HEK293 (cell line): ENCODE measurements around the gene KIRREL1.

Experiments used
- CTCF ChIA-PET: fragments of 350-600 bp; formaldehyde crosslinking; extraction: SDS; loops from one replicate; lab custom pipeline; 2021; ENCODE audit warnings: antibody characterized with exemption; lab: Yijun Ruan, JAX
- POLR2A ChIA-PET: fragments of 300-600 bp; formaldehyde crosslinking; extraction: SDS; loops from one replicate; lab custom pipeline; 2020; ENCODE audit warnings: antibody characterized with exemption, inconsistent platforms; lab: Yijun Ruan, JAX
- H3K27ac ChIP-seq: fragments of 200-500 bp; sonication (Bioruptor generic); 2 replicates; pipeline ENCODE4 v1.5.1; 2014; ENCODE audit warnings: low read depth, low read length, control low read depth, inconsistent platforms; ENCODE audit errors: extremely low read depth
- H3K36me3 ChIP-seq, 2 experiments: fragments of 200-500 bp in 1 of 2; sonication (Bioruptor generic) in 1 of 2; 1 replicate in 1 of 2; 2 replicates in 1 of 2; pipeline ENCODE4 v1.5.1; 2014 to 2017; ENCODE audit warnings: inconsistent platforms in 2 of 2, low read length in 2 of 2; ENCODE audit not compliant: control insufficient read depth in 2 of 2, insufficient read depth in 1 of 2
- H3K4me1 ChIP-seq: fragments of 200-500 bp; sonication (Bioruptor generic); 2 replicates; pipeline ENCODE4 v1.5.1; 2014; ENCODE audit warnings: mild to moderate bottlenecking, low read length, inconsistent platforms; ENCODE audit not compliant: control insufficient read depth, insufficient read depth
- H3K4me3 ChIP-seq: 2 replicates; pipeline ENCODE4 v1.5.1; 2011; ENCODE audit warnings: low read depth, mild to moderate bottlenecking, control low read depth, low read length, moderate library complexity
- H3K9me3 ChIP-seq: fragments of 200-500 bp; sonication (Bioruptor generic); 2 replicates; pipeline ENCODE4 v1.5.1; 2014; ENCODE audit warnings: low read depth, low read length, inconsistent platforms; ENCODE audit not compliant: control insufficient read depth, insufficient read depth
- BCL11A ChIP-seq: fragments of 450-650 bp; formaldehyde crosslinking; IDR thresholded peaks from 2 replicates; pipeline ENCODE4 v1.5.1; 2016; ENCODE audit warnings: low read depth, missing biosample characterization, missing genetic modification characterization
- EGR2 ChIP-seq: fragments of 450-650 bp; formaldehyde crosslinking; IDR thresholded peaks from 2 replicates; pipeline ENCODE4 v1.5.1; 2016; ENCODE audit warnings: low read depth, missing biosample characterization, missing genetic modification characterization
- SP3 ChIP-seq: fragments of 450-650 bp; formaldehyde crosslinking; IDR thresholded peaks from 2 replicates; pipeline ENCODE4 v1.5.1; 2016; ENCODE audit warnings: missing biosample characterization, missing genetic modification characterization
- TCF7L2 ChIP-seq: IDR thresholded peaks from 2 replicates; pipeline ENCODE4 v1.6.1; 2011; ENCODE audit warnings: low read depth, mild to moderate bottlenecking, inconsistent platforms, low read length, moderate library complexity, borderline replicate concordance
- TRIM28 ChIP-seq: IDR thresholded peaks from 2 replicates; pipeline ENCODE4 v1.6.1; 2011; ENCODE audit warnings: low read length, control low read depth, borderline replicate concordance
- ZBTB20 ChIP-seq: fragments of 450-650 bp; formaldehyde crosslinking; IDR thresholded peaks from 2 replicates; pipeline ENCODE4 v1.5.1; 2016; ENCODE audit warnings: missing biosample characterization, missing genetic modification characterization
- ZBTB21 ChIP-seq: fragments of 450-650 bp; formaldehyde crosslinking; IDR thresholded peaks from 2 replicates; pipeline ENCODE4 v1.5.1; 2017; ENCODE audit warnings: missing biosample characterization, missing genetic modification characterization
- ZNF112 ChIP-seq: fragments of 450-650 bp; formaldehyde crosslinking; IDR thresholded peaks from 2 replicates; pipeline ENCODE4 v1.5.0; 2017; ENCODE audit warnings: missing biosample characterization, missing genetic modification characterization
- ZNF146 ChIP-seq: fragments of 450-650 bp; formaldehyde crosslinking; IDR thresholded peaks from 2 replicates; pipeline ENCODE4 v1.5.1; 2016; ENCODE audit warnings: missing biosample characterization, missing genetic modification characterization
- ZNF211 ChIP-seq: fragments of 450-650 bp; formaldehyde crosslinking; IDR thresholded peaks from 2 replicates; pipeline ENCODE4 v1.5.1; 2016; ENCODE audit warnings: low read depth, missing biosample characterization, missing genetic modification characterization
- ZNF24 ChIP-seq: fragments of 450-650 bp; formaldehyde crosslinking; IDR thresholded peaks from 2 replicates; pipeline ENCODE4 v1.5.1; 2016; ENCODE audit warnings: missing biosample characterization, missing genetic modification characterization
- ZNF292 ChIP-seq: fragments of 450-650 bp; formaldehyde crosslinking; IDR thresholded peaks from 2 replicates; pipeline ENCODE4 v1.5.1; 2016; ENCODE audit warnings: low read depth, missing biosample characterization, missing genetic modification characterization, borderline replicate concordance
- ZNF302 ChIP-seq: fragments of 450-650 bp; formaldehyde crosslinking; IDR thresholded peaks from 2 replicates; pipeline ENCODE4 v1.5.1; 2016; ENCODE audit warnings: missing biosample characterization, missing genetic modification characterization, low read depth
- ZNF324 ChIP-seq: fragments of 450-650 bp; formaldehyde crosslinking; IDR thresholded peaks from 2 replicates; pipeline ENCODE4 v1.5.1; 2016; ENCODE audit warnings: missing biosample characterization, missing genetic modification characterization
- ZNF473 ChIP-seq: fragments of 450-650 bp; formaldehyde crosslinking; IDR thresholded peaks from 2 replicates; pipeline ENCODE4 v1.5.1; 2017; ENCODE audit warnings: missing biosample characterization, missing genetic modification characterization
- ZNF514 ChIP-seq: fragments of 450-650 bp; formaldehyde crosslinking; IDR thresholded peaks from 2 replicates; pipeline ENCODE4 v1.5.1; 2016; ENCODE audit warnings: missing biosample characterization, missing genetic modification characterization
- ZNF530 ChIP-seq: fragments of 450-650 bp; formaldehyde crosslinking; IDR thresholded peaks from 2 replicates; pipeline ENCODE4 v1.5.1; 2016; ENCODE audit warnings: low read depth, missing biosample characterization, missing genetic modification characterization
- ZNF548 ChIP-seq: fragments of 450-650 bp; formaldehyde crosslinking; IDR thresholded peaks from 2 replicates; pipeline ENCODE4 v1.5.1; 2016; ENCODE audit warnings: missing biosample characterization, missing genetic modification characterization
- ZNF558 ChIP-seq: fragments of 450-650 bp; formaldehyde crosslinking; IDR thresholded peaks from 2 replicates; pipeline ENCODE4 v1.5.1; 2016; ENCODE audit warnings: missing biosample characterization, missing genetic modification characterization
- ZNF629 ChIP-seq: fragments of 450-650 bp; formaldehyde crosslinking; IDR thresholded peaks from 2 replicates; pipeline ENCODE4 v1.5.1; 2017; ENCODE audit warnings: missing biosample characterization, missing genetic modification characterization
- ZNF654 ChIP-seq: fragments of 450-650 bp; formaldehyde crosslinking; IDR thresholded peaks from 2 replicates; pipeline ENCODE4 v1.5.1; 2016; ENCODE audit warnings: low read depth, missing biosample characterization, missing genetic modification characterization
- ZNF76 ChIP-seq: fragments of 450-650 bp; formaldehyde crosslinking; IDR thresholded peaks from 2 replicates; pipeline ENCODE4; 2016; ENCODE audit warnings: low read depth, missing biosample characterization, missing genetic modification characterization, borderline replicate concordance
- ZNF776 ChIP-seq: fragments of 450-650 bp; formaldehyde crosslinking; IDR thresholded peaks from 2 replicates; pipeline ENCODE4 v1.5.0; 2017; ENCODE audit warnings: missing biosample characterization, missing genetic modification characterization, borderline replicate concordance
- ZNF785 ChIP-seq: fragments of 450-650 bp; formaldehyde crosslinking; IDR thresholded peaks from 2 replicates; pipeline ENCODE4 v1.5.1; 2016; ENCODE audit warnings: missing biosample characterization, missing genetic modification characterization
- TF ChIP-seq, protein P1 (sequence below): fragments of 450-650 bp; formaldehyde crosslinking; IDR thresholded peaks from 2 replicates; pipeline ENCODE4 v1.5.1; 2016; ENCODE audit warnings: missing biosample characterization, missing genetic modification characterization
- TF ChIP-seq, protein P2 (sequence below): fragments of 450-650 bp; formaldehyde crosslinking; IDR thresholded peaks from 2 replicates; pipeline ENCODE4 v1.5.1; 2017; ENCODE audit warnings: missing biosample characterization, missing genetic modification characterization
- TF ChIP-seq, protein P3 (sequence below): fragments of 450-650 bp; formaldehyde crosslinking; IDR thresholded peaks from 2 replicates; pipeline ENCODE4 v1.5.1; 2016; ENCODE audit warnings: missing biosample characterization, missing genetic modification characterization, borderline replicate concordance
- TF ChIP-seq, protein P4 (sequence below): fragments of 450-650 bp; formaldehyde crosslinking; IDR thresholded peaks from 2 replicates; pipeline ENCODE4 v1.5.1; 2016; ENCODE audit warnings: missing biosample characterization, missing genetic modification characterization
- TF ChIP-seq, protein P5 (sequence below): fragments of 450-650 bp; formaldehyde crosslinking; conservative IDR thresholded peaks from 2 replicates; pipeline ENCODE4 v1.5.1; 2016; ENCODE audit warnings: low read depth, missing biosample characterization, missing genetic modification characterization

KIRREL1 gene

DNA sequence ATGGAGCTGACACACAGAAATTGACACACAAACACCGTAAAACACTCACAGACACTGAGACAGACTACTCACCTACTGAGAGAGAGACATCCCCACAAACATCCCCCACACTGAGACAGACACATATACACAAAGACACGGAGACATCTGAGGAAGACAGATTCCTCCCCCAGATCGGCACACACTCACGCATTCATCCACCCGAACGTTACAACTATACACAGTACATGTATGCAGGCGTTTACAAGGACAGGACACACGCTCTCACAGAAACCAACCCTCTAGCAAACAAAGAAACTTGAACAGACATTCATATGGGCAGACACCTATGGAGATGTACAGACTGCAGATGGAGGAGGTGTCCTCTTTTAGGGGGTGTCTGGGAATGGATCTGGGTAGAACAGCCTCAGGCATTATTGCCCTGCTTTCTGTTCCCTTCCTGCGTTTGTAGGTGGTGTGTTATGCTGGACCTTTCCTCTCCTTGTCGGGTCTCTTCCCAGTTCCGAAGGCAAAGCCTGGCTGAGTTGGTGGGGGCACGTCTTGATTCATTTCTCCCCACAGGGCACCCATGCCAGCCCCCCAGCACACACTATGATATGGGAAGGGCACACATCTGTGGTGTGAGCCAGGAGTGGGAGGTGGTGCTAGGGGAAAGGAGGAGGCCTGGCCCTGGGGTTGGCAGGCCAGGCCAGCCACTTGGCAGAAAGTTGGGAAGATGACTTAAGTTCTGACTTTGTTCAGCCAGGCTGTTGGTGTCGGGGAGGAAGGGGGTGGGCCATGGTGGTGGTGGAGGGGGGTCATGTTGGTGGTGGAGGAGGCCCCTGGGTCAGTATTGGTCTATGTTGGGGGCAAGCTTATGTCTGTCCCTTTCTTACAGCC lies 1.5 kb downstream of the KIRREL1 start:
- peak overlapping the region; percentile 76 for H3K4me3 ChIP-seq
- TF ChIP-seq ZNF211 (tag by site-specific recombination) (no peak), ZNF654 (tag by site-specific recombination) (no peak), ZBTB20 (tag by site-specific recombination) (0 out of 2 replicates have a peak, but pooled peaks have one; percentile 11), TCF7L2 (no peak), BCL11A (tag by site-specific recombination) (no peak), ZNF76 (tag by site-specific recombination) (no peak), ZNF112 (tag by site-specific recombination) (no peak), ZNF292 (tag by site-specific recombination) (no peak), ZNF24 (tag by site-specific recombination) (no peak), ZNF530 (tag by site-specific recombination) (no peak), ZNF324 (tag by site-specific recombination) (no peak), TRIM28 (no peak), ZNF514 (no peak), EGR2 (peak; percentile 28; the same call in 1 of the 2 replicates), ZNF548 (tag by site-specific recombination) (no peak), ZNF629 (tag by site-specific recombination) (no peak), ZNF776 (no peak), ZNF558 (tag by site-specific recombination) (no peak), ZBTB21 (tag by site-specific recombination) (no peak), SP3 (tag by site-specific recombination) (no peak), ZNF473 (tag by site-specific recombination) (no peak), ZNF302 (tag by site-specific recombination) (no peak), ZNF785 (no peak), ZNF146 (tag by site-specific recombination) (no peak)
- TF ChIP-seq, protein P1, sequence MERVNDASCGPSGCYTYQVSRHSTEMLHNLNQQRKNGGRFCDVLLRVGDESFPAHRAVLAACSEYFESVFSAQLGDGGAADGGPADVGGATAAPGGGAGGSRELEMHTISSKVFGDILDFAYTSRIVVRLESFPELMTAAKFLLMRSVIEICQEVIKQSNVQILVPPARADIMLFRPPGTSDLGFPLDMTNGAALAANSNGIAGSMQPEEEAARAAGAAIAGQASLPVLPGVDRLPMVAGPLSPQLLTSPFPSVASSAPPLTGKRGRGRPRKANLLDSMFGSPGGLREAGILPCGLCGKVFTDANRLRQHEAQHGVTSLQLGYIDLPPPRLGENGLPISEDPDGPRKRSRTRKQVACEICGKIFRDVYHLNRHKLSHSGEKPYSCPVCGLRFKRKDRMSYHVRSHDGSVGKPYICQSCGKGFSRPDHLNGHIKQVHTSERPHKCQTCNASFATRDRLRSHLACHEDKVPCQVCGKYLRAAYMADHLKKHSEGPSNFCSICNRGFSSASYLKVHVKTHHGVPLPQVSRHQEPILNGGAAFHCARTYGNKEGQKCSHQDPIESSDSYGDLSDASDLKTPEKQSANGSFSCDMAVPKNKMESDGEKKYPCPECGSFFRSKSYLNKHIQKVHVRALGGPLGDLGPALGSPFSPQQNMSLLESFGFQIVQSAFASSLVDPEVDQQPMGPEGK = no peak; the same call in 1 of the 2 replicates
- TF ChIP-seq, protein P2, sequence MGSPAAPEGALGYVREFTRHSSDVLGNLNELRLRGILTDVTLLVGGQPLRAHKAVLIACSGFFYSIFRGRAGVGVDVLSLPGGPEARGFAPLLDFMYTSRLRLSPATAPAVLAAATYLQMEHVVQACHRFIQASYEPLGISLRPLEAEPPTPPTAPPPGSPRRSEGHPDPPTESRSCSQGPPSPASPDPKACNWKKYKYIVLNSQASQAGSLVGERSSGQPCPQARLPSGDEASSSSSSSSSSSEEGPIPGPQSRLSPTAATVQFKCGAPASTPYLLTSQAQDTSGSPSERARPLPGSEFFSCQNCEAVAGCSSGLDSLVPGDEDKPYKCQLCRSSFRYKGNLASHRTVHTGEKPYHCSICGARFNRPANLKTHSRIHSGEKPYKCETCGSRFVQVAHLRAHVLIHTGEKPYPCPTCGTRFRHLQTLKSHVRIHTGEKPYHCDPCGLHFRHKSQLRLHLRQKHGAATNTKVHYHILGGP (tag by site-specific recombination) = no peak
- TF ChIP-seq, protein P3, sequence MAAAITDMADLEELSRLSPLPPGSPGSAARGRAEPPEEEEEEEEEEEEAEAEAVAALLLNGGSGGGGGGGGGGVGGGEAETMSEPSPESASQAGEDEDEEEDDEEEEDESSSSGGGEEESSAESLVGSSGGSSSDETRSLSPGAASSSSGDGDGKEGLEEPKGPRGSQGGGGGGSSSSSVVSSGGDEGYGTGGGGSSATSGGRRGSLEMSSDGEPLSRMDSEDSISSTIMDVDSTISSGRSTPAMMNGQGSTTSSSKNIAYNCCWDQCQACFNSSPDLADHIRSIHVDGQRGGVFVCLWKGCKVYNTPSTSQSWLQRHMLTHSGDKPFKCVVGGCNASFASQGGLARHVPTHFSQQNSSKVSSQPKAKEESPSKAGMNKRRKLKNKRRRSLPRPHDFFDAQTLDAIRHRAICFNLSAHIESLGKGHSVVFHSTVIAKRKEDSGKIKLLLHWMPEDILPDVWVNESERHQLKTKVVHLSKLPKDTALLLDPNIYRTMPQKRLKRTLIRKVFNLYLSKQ (tag by site-specific recombination) = no peak
- TF ChIP-seq, protein P4, sequence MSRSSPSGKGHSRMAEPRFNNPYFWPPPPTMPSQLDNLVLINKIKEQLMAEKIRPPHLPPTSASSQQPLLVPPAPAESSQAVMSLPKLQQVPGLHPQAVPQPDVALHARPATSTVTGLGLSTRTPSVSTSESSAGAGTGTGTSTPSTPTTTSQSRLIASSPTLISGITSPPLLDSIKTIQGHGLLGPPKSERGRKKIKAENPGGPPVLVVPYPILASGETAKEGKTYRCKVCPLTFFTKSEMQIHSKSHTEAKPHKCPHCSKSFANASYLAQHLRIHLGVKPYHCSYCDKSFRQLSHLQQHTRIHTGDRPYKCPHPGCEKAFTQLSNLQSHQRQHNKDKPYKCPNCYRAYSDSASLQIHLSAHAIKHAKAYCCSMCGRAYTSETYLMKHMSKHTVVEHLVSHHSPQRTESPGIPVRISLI (tag by site-specific recombination) = no peak
- TF ChIP-seq, protein P5, sequence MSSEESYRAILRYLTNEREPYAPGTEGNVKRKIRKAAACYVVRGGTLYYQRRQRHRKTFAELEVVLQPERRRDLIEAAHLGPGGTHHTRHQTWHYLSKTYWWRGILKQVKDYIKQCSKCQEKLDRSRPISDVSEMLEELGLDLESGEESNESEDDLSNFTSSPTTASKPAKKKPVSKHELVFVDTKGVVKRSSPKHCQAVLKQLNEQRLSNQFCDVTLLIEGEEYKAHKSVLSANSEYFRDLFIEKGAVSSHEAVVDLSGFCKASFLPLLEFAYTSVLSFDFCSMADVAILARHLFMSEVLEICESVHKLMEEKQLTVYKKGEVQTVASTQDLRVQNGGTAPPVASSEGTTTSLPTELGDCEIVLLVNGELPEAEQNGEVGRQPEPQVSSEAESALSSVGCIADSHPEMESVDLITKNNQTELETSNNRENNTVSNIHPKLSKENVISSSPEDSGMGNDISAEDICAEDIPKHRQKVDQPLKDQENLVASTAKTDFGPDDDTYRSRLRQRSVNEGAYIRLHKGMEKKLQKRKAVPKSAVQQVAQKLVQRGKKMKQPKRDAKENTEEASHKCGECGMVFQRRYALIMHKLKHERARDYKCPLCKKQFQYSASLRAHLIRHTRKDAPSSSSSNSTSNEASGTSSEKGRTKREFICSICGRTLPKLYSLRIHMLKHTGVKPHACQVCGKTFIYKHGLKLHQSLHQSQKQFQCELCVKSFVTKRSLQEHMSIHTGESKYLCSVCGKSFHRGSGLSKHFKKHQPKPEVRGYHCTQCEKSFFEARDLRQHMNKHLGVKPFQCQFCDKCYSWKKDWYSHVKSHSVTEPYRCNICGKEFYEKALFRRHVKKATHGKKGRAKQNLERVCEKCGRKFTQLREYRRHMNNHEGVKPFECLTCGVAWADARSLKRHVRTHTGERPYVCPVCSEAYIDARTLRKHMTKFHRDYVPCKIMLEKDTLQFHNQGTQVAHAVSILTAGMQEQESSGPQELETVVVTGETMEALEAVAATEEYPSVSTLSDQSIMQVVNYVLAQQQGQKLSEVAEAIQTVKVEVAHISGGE (tag by site-specific recombination) = no peak

More for the DNA sequence above, 1.5 kb downstream of the KIRREL1 start:
- H3K9me3 ChIP-seq = no peaks in the 10 kb centered on the region
- peaks cover 3% of the 10 kb centered on the region; the same call in 1 of the 2 replicates for H3K4me1 ChIP-seq
- ChIA-PET POLR2A (interaction anchor here (0.6 to 2.6 kb wide), 3 partner anchors 25 to 85 kb away, joined by 3 to 12 read pairs (median 4); no protein-coding TSS in a partner anchor), CTCF (interaction anchor here (0.7 to 18.5 kb wide), 6 partner anchors 44 to 123 kb away, joined by 3 to 463 read pairs (median 99); no protein-coding TSS in a partner anchor)
- no peak overlapping the region for H3K27ac ChIP-seq
- H3K36me3 ChIP-seq = no peaks in the 10 kb centered on the region
